HUDEP-2 (cell line): Measurements from ENCODE around the gene STARD5.

Experiments
- DNase-seq, 76 experiments: peaks; one replicate each; lab custom pipeline; 2025; ENCODE audit not compliant: unreplicated experiment in 76 of 76; lab: John Stamatoyannopoulos, UW

Gene STARD5

DNA sequence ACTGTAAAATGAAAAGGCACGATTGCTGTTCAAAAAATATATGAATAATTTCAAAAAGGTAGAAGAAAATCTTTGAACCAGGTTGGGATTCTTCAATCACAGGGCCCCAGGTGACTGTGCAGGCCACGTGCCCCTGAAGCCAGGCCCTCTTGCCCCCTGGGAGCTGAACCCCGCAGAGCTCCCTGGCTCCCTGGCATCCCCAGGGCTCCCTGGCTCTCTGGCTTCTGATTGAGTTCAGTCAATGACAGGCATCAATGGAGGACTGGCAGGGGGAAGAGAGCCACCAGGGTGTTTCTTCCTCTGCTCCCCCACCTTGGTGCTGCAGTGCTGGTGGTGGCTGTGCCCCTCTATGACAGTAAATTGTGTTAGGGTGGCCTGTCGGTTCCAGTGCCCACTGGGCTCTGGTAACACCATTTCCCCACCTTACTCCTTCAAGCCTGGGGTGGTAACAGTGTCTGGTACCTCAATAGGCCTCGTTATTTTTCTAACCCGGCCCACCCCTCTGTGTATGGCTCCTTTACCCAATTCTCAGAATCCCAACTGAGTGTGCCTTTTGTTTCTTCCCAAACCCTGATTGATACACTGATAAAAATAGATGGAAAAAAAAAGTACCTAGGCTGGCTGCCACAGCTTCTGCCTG is 62.6 kb downstream of the STARD5 start:
- DNase-seq = no peak

DNA sequence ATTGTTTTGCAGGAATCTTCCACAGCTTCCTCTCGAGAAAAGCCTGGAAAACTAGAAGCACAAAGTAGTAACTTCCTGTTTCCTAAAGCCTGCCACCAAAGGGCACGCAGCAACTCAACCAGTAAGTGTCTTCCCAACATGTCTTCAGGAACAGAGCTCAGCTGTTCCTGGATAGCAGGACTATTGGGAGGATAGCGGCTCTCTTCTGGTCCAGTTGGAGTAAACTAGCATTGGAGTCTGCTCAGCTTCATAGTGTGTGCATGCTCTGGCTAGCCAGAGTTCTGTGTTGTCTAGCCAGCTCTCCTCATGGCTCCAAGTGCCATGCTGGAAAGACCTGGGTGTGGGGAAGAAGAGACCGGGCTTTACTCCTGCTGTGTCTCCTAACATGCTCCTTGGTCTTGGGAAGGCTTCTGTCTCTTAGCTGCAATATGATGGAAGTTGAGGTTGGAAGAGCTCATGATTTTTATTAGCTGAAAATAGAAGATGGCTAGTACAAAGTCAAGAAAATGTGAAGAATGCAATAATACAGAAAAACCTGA is 64.1 kb downstream of the STARD5 start:
- DNase-seq = no peak
